Measurements from ENCODE around the gene C13orf46. TPM values are rescaled to one million over a fixed set of nuclear protein-coding genes. Genes with fewer than 3 reads are reported as not detected.

C13orf46 gene
- total RNA-seq, 1 donor from 2014 or later, result 21.2 TPM

DNA sequence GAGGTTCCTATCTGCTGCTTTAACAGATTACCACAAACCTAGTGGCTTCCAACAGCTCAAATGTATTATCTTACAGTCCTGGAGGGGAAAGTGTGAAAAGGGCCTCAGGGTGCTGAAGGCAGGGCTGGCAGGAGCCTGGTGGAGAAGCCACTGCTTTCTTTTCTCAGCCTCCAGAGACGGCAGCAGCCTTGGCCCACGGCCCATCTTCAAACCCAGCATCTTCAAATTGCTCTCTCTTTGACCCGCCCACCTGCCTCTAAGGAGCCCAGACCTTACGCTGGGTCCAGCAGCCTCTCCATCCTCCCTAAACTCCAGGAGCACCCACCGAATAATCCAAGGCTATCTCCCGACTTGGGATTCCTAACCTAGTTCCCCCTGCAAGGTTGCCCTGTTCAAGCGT lies 35.6 kb downstream of the C13orf46 start:
- intact Hi-C loops (cut with DNase I), result no loop called here
- Histone ChIP-seq H3K36me3 (no peaks in the 10 kb centered on the region), H3K4me3 (no peak overlapping the region), H3K4me1 (no peaks in the 10 kb centered on the region), H3K27ac (no peak overlapping the region), H3K9me3 (no peaks in the 10 kb centered on the region), H3K27me3 (peaks cover 8% of the 10 kb centered on the region)
- DNase-seq, result no peak
- TF ChIP-seq, protein P1, sequence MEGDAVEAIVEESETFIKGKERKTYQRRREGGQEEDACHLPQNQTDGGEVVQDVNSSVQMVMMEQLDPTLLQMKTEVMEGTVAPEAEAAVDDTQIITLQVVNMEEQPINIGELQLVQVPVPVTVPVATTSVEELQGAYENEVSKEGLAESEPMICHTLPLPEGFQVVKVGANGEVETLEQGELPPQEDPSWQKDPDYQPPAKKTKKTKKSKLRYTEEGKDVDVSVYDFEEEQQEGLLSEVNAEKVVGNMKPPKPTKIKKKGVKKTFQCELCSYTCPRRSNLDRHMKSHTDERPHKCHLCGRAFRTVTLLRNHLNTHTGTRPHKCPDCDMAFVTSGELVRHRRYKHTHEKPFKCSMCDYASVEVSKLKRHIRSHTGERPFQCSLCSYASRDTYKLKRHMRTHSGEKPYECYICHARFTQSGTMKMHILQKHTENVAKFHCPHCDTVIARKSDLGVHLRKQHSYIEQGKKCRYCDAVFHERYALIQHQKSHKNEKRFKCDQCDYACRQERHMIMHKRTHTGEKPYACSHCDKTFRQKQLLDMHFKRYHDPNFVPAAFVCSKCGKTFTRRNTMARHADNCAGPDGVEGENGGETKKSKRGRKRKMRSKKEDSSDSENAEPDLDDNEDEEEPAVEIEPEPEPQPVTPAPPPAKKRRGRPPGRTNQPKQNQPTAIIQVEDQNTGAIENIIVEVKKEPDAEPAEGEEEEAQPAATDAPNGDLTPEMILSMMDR (IDR thresholded peaks at IDR 0.05), result no peak
- no peak for ATAC-seq

- H3K27ac ChIP-seq, result no peak overlapping the region
- peaks cover 8% of the 10 kb centered on the region for H3K27me3 ChIP-seq
- no peaks in the 10 kb centered on the region for H3K4me1 ChIP-seq
- DNase-seq (no peak), ATAC-seq (no peak)
- H3K9me3 ChIP-seq, result no peaks in the 10 kb centered on the region
- H3K4me3 ChIP-seq, result no peak overlapping the region
- H3K36me3 ChIP-seq, result no peaks in the 10 kb centered on the region
- intact Hi-C loops (cut with DNase I), result no loop called here
- TF ChIP-seq, protein P1 (IDR thresholded peaks at IDR 0.05), result no peak
These were observed 36.2 kb downstream of the C13orf46 start for GRCh38 chr13:113937527-113938180.

DNA sequence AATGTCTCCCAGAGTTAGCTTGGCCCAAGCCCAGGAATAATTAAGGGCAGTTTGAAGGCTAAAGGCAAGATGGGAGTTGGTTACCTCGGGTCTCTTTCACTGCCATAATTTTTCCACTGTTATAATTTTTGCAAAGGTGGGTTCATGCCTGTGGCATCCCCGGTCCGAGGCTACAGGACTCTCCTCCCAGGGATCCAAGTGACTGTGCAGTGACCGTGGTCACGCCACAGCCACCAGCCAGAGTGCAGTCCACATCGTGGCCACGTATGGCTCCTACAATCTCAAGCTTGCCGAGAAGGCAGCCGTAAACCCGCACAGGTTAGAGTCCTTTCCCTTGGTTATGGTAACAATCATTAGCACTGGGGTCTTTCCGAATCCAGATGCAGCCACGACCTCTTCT lies 36.8 kb downstream of the C13orf46 start:
- Histone ChIP-seq H3K27me3 (peaks cover 8% of the 10 kb centered on the region), H3K4me1 (no peaks in the 10 kb centered on the region), H3K9me3 (no peaks in the 10 kb centered on the region), H3K27ac (no peak overlapping the region), H3K36me3 (no peaks in the 10 kb centered on the region), H3K4me3 (no peak overlapping the region)
- TF ChIP-seq, protein P1 (IDR thresholded peaks at IDR 0.05), result no peak
- intact Hi-C loops (cut with DNase I), result no loop called here
- DNase-seq (peak; percentile 29), ATAC-seq (no peak)

DNA sequence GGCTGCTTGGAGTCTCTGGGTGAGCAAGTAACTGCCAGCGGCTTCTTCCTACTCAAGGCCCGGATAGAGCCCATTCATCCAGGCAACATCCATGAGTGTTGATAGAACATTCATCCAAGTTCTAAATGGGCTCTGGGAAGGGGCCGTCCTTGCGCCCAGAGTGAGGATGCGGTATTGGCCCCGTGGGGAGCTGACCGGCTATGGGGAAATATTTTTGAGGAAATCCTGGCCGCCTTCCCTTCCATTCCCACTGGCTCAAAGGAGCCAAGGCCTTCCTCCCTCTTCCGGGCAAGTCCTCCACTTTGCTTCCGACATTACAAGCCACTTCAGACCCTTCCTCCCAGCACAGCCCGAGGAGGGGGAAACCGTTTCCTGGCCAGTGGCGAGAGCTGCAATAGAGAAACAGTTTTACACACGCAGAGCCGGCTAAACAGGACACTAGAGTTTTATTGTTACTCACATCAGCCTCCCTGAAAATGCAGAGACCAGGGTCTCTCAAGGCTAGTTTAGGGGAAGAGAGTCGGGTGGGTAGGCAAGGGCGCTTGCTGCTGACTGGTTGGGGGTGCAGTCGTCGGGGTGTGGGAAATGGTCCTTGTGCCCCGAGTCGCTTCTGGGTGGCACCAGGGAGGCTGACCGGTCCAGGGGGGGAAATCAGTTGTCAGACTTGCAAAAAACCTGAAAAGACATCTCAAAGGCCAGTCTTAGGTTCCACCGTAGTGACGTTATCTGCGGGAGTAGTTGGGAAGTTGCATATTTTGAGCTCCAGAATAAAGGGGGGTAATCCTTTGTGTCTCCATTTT lies 37.5 kb downstream of the C13orf46 start:
- intact Hi-C loops (cut with DNase I), result no loop called here
- H3K4me1 ChIP-seq, result no peaks in the 10 kb centered on the region
- no peak overlapping the region for H3K4me3 ChIP-seq
- peak; percentile 36 for DNase-seq
- H3K9me3 ChIP-seq, result no peaks in the 10 kb centered on the region
- TF ChIP-seq, protein P1 (IDR thresholded peaks at IDR 0.05), result no peak
- H3K27ac ChIP-seq, result no peak overlapping the region
- no peaks in the 10 kb centered on the region for H3K36me3 ChIP-seq
- no peak for ATAC-seq
- peaks cover 8% of the 10 kb centered on the region for H3K27me3 ChIP-seq

- Histone ChIP-seq H3K9me3 (no peaks in the 10 kb centered on the region), H3K4me1 (no peaks in the 10 kb centered on the region), H3K36me3 (no peaks in the 10 kb centered on the region), H3K4me3 (no peak overlapping the region), H3K27ac (no peak overlapping the region), H3K27me3 (peaks cover 8% of the 10 kb centered on the region)
- peak; percentile 56 for DNase-seq
- intact Hi-C loops (cut with DNase I), result no loop called here
- no peak for ATAC-seq
- TF ChIP-seq, protein P1 (IDR thresholded peaks at IDR 0.05), result no peak
These were observed 38.7 kb downstream of the C13orf46 start for GRCh38 chr13:113935001-113935844.
